Measurements from ENCODE around the gene CUL3. TPM values are rescaled to one million over a fixed set of nuclear protein-coding genes. Genes with fewer than 3 reads are reported as not detected.

The CUL3 gene
- total and polyA plus RNA-seq, 2 of the 8 experiments (the other 6 are each of a cell fraction or from before 2014, with no cell fraction given), result 28.5 to 113 TPM

DNA sequence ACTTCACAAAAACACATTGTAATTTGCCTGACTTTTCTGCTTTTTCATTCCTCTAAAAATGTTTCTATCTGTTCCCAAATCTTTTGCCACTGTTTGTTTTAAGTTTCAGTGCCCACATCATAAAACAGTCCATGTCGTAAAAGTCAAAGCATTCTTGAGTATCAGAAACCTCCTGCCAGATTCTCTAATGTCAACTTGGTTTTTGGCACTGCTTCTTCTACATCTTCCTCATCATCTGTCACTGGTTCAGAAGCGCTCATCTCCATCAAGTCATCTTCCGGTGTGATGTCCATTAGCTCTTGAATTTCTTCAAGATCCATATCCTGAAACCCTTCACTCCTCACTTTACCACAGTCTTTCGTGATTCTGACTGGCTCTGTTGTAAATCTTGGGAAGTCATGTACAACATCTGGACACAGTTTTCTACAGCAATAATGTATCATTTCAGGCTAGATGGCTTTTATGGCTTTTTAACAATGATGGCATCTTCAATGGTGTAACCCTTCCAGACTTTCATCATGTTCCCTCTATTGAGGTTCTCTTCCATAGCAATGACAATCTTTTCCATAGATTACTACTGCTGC is 19.6 kb downstream of the CUL3 start:
- Histone ChIP-seq H3K23ac (ENCODE audit: insufficient read length) (no peak overlapping the region), H4K20me1 (replicated peaks in 1 of 2; ENCODE audit: control insufficient read depth in 1 of 2, insufficient read depth in 2 of 2, low read length in 2 of 2) (peaks cover 10 to 18% of the 10 kb centered on the region in 2 experiments), H3K4me3 (ENCODE audit: extremely low read depth in 1 of 4, insufficient read depth in 2 of 4, low read depth in 3 of 4, low read length in 4 of 4) (no peak overlapping the region), H3K79me2 (ENCODE audit: control insufficient read depth in 1 of 2, insufficient read depth in 2 of 2, low read length in 2 of 2) (peaks cover 36 to 99% of the 10 kb centered on the region in 2 experiments), H3K18ac (ENCODE audit: extremely low read depth, low read length) (no peak overlapping the region), H2BK120ac (replicated peaks; ENCODE audit: low read depth, low read length) (no peak overlapping the region), H3K23me2 (ENCODE audit: low read depth, low read length) (no peaks in the 10 kb centered on the region), H2BK5ac (ENCODE audit: low read depth, low read length) (no peak overlapping the region), H2BK12ac (ENCODE audit: low read depth, low read length) (no peak overlapping the region), H4K5ac (ENCODE audit: insufficient read length, low read depth, low read length) (no peak overlapping the region), H3K27ac (ENCODE audit: low read depth, low read length) (no peak overlapping the region), H3K36me3 (ENCODE audit: control insufficient read depth in 2 of 4, insufficient read depth in 4 of 4, low read length in 3 of 4) (peaks cover 0 to 6% (median 3%) of the 10 kb centered on the region in 4 experiments; a peak in 1 of 8 replicates), H3K79me1 (ENCODE audit: low read depth, low read length) (no peaks in the 10 kb centered on the region; the same call in 1 of the 2 replicates), H2BK20ac (ENCODE audit: low read length) (no peak overlapping the region), H3K56ac (replicated peaks; ENCODE audit: insufficient read length, low read depth, low read length) (no peak overlapping the region), H4K91ac (replicated peaks; ENCODE audit: insufficient read length, low read length) (no peak overlapping the region), H3K14ac (ENCODE audit: insufficient read length) (no peak overlapping the region), H2AFZ (ENCODE audit: low read length) (no peak overlapping the region), H3K4me1 (replicated peaks in 1 of 4; ENCODE audit: control insufficient read depth in 3 of 4, insufficient read depth in 4 of 4, low read length in 3 of 4) (peaks cover 0 to 4% (median under 1%) of the 10 kb centered on the region in 4 experiments; a peak in 2 of 7 replicates), H3K9ac (replicated peaks in 1 of 4; ENCODE audit: extremely low read depth in 1 of 4, low read depth in 3 of 4, low read length in 3 of 4) (no peak overlapping the region), H3K4ac (replicated peaks; ENCODE audit: insufficient read length, low read depth, low read length) (no peak overlapping the region), H3K27me3 (replicated peaks in 1 of 4; ENCODE audit: control insufficient read depth in 3 of 4, extremely low read depth in 1 of 4, insufficient read depth in 3 of 4, low read length in 3 of 4) (no peaks in the 10 kb centered on the region), H2BK15ac (ENCODE audit: low read length) (no peak overlapping the region), H3K4me2 (ENCODE audit: insufficient read depth in 1 of 2, low read depth in 2 of 2, low read length in 2 of 2) (no peak overlapping the region), H2AK5ac (ENCODE audit: low read depth, low read length) (no peak overlapping the region), H3K9me3 (ENCODE audit: insufficient read depth in 2 of 2, low read depth in 1 of 2, low read length in 1 of 2) (no peaks in the 10 kb centered on the region), H4K8ac (ENCODE audit: extremely low read depth, insufficient read depth, low read length) (no peak overlapping the region)
- POLR2A ChIA-PET (ENCODE audit: partially characterized antibody), result interaction anchor here (1.2 to 1.5 kb wide), 2 partner anchors 14 to 19 kb away, joined by 4 read pairs; no protein-coding TSS in a partner anchor
- CTCF ChIA-PET (ENCODE audit: partially characterized antibody), result no interaction called here
- WGBS, 2 experiments (ENCODE audit: extremely low coverage in 1 of 2, insufficient coverage in 1 of 2, insufficient read length in 1 of 2, insufficient replicate concordance in 2 of 2, low coverage in 1 of 2, low lambda C conversion rate in 2 of 2, missing lambda C conversion rate in 1 of 2), result 91% methylated on average over 4 of the region's 4 CpGs; no CpG with 5 or more reads in 1 of the 2 experiments
- no peak for FAIRE-seq
- no peak for DNase-seq (ENCODE audit: low read depth in 1 of 2, low spot score in 2 of 2)
- TF ChIP-seq, protein P1, sequence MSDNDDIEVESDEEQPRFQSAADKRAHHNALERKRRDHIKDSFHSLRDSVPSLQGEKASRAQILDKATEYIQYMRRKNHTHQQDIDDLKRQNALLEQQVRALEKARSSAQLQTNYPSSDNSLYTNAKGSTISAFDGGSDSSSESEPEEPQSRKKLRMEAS (IDR thresholded peaks at IDR 0.05), result no peak
- TF ChIP-seq RNF2 (IDR thresholded peaks at IDR 0.05; ENCODE audit: borderline replicate concordance, low read depth, low read length, missing control alignments, poor library complexity, severe bottlenecking) (no peak), SIX5 (IDR thresholded peaks at IDR 0.05; ENCODE audit: low read depth, low read length) (no peak), NANOG (IDR thresholded peaks at IDR 0.05; ENCODE audit: insufficient read depth, low read depth, low read length, poor library complexity, severe bottlenecking) (no peak), JUND (IDR thresholded peaks at IDR 0.05; ENCODE audit: low read length) (no peak), EGR1 (IDR thresholded peaks at IDR 0.05; ENCODE audit: borderline replicate concordance, low read depth, low read length) (no peak), BCL11A (IDR thresholded peaks at IDR 0.05; ENCODE audit: low read depth in 2 of 2, low read length in 2 of 2) (no peak), POLR2AphosphoS5 (IDR thresholded peaks at IDR 0.05; ENCODE audit: low read depth, low read length) (no peak), CBX8 (IDR thresholded peaks at IDR 0.05; ENCODE audit: borderline replicate concordance, low read depth, low read length) (no peak)
- TF ChIP-seq, protein P2, sequence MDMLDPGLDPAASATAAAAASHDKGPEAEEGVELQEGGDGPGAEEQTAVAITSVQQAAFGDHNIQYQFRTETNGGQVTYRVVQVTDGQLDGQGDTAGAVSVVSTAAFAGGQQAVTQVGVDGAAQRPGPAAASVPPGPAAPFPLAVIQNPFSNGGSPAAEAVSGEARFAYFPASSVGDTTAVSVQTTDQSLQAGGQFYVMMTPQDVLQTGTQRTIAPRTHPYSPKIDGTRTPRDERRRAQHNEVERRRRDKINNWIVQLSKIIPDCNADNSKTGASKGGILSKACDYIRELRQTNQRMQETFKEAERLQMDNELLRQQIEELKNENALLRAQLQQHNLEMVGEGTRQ (IDR thresholded peaks at IDR 0.05; ENCODE audit: low read length), result no peak
- TF ChIP-seq, protein P3, sequence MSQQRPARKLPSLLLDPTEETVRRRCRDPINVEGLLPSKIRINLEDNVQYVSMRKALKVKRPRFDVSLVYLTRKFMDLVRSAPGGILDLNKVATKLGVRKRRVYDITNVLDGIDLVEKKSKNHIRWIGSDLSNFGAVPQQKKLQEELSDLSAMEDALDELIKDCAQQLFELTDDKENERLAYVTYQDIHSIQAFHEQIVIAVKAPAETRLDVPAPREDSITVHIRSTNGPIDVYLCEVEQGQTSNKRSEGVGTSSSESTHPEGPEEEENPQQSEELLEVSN (IDR thresholded peaks at IDR 0.05), result no peak

Measured in H1 (cell line).